Measurements from ENCODE around the gene ARSH.
A peak's percentile ranks its signal among the peaks of the same experiment; 100 is the strongest.
"Not testable (repeated sequence)": the region's sequence is repeated elsewhere in the genome, so short reads cannot be mapped to it uniquely, and the experiment has no call there.

ARSH gene, protein sequence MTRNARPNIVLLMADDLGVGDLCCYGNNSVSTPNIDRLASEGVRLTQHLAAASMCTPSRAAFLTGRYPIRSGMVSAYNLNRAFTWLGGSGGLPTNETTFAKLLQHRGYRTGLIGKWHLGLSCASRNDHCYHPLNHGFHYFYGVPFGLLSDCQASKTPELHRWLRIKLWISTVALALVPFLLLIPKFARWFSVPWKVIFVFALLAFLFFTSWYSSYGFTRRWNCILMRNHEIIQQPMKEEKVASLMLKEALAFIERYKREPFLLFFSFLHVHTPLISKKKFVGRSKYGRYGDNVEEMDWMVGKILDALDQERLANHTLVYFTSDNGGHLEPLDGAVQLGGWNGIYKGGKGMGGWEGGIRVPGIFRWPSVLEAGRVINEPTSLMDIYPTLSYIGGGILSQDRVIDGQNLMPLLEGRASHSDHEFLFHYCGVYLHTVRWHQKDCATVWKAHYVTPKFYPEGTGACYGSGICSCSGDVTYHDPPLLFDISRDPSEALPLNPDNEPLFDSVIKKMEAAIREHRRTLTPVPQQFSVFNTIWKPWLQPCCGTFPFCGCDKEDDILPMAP

GRCh38 chrX:3006495-3006894, at the start of gene ARSH:
Gene ARSH, plus strand, starts transcription at chrX:3006546. Its CDS starts 67 bp downstream, at chrX:3006613.
- no peak for DNase-seq (ENCODE audit: low read depth in 3 of 3)

- DNase-seq (ENCODE audit: low read depth in 3 of 3), result no peak
Observed at GRCh38 chrX:2958199-2958598, 48.1 kb upstream of the ARSH start.

GRCh38 chrX:2960861-2961515, 45.4 kb upstream of the ARSH start:
- DNase-seq (ENCODE audit: low read depth in 3 of 3), result no peak

- no peak for DNase-seq (ENCODE audit: low read depth in 3 of 3)
Observed at GRCh38 chrX:2962381-2962780, 44.0 kb upstream of the ARSH start.

DNA sequence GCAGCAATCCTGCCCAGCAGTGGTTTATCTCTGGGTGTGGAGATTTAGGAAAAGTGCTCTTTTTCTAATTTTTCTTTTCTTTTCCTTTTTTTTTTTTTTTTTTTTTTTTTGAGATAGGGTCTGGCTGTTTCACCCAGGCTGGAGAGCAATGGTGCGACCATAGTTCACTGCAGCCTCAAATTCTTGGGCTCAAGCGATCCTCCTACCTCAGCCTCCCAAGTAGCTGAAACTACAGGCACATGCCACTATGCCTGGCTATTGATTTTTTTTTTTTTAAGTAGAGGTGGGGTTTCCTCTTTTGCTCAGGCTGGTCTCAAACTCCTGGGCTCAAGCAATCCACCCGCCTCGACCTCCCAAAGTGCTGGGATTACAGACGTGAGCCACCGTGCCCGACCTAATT, 42.9 kb upstream of the ARSH start:
- not testable (repeated sequence) for DNase-seq (ENCODE audit: low read depth in 3 of 3)

DNA sequence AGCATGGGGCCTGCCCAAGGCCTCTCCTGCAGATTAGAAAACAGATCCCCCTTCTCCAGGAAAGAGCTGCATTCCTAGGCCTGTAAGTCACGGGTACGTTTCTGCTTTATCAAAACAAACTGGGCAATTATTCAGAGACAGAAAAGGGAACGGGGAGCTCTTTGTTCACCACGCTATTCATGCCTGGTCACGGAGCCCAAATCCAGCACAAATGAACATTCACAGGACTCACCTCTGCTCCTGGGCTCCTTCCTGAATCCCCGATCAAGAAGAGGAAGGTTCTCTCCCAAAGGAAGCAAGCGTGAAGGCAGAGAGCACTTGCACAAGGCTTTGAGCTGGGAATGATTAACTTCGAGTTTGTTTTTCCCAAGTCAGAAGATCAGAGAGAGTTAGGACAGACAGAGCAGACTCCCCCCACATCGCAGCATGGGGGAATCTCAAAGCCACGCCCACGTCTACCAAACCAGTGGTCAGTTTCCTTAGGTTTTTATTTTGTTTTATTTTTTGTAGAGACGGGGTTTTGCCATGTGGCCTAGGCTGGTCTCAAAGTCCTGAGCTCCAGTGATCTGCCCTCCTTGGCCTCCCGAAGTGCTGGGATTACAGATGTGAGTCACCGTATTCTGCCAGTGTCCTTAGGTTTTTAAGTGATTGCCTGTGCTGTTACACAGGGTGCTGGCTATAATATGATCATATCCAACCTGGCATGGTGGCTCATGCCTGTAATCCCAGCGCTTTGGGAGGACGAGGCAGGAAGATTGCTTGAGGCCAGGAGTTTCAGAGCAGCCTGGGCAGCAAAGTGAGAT, 42.2 kb upstream of the ARSH start:
- DNase-seq (ENCODE audit: low read depth in 3 of 3), result not testable (repeated sequence)

DNA sequence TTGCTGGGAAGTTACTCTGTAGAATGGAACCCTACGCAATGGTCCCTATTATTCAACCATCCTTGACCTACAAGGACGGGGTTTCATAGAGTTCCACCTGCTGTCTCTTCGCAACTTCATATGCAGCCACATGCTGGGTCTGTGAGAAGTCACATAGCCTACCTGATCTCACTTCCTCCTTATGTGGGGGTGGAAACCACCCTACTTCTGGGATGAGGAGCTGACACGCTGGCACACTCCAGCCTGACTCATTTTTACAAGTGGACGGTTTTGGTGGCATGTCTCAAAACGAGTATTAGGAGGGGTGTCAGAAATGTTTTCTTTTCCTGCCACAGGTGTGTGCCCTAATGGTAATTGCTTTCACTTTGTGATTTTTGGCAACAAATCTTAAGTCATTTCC, 40.4 kb upstream of the ARSH start:
- no peak for DNase-seq (ENCODE audit: low read depth in 3 of 3)

- no peak for DNase-seq (ENCODE audit: low read depth in 3 of 3)
Observed at GRCh38 chrX:2967012-2967411, 39.3 kb upstream of the ARSH start.

DNA sequence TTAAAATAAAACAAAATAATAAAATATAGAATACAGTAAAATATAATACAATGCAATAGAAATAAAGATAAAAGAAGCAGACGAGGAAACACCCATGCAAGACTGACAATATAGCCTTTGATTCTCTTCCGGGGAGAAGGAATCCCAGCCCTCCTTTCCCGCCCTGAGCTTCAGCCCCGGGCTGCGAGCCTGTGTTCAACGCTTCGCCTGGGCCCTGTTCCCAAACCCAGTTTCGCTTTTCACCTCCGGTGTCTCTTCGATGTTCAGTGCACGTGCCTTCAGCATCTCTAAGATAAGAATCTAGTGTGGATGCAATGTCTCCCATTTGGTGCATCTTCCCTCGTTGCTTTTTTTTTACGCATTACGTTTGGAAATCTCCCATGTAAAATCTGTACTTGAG, 38.8 kb upstream of the ARSH start:
- DNase-seq (ENCODE audit: low read depth in 3 of 3), result no peak

DNA sequence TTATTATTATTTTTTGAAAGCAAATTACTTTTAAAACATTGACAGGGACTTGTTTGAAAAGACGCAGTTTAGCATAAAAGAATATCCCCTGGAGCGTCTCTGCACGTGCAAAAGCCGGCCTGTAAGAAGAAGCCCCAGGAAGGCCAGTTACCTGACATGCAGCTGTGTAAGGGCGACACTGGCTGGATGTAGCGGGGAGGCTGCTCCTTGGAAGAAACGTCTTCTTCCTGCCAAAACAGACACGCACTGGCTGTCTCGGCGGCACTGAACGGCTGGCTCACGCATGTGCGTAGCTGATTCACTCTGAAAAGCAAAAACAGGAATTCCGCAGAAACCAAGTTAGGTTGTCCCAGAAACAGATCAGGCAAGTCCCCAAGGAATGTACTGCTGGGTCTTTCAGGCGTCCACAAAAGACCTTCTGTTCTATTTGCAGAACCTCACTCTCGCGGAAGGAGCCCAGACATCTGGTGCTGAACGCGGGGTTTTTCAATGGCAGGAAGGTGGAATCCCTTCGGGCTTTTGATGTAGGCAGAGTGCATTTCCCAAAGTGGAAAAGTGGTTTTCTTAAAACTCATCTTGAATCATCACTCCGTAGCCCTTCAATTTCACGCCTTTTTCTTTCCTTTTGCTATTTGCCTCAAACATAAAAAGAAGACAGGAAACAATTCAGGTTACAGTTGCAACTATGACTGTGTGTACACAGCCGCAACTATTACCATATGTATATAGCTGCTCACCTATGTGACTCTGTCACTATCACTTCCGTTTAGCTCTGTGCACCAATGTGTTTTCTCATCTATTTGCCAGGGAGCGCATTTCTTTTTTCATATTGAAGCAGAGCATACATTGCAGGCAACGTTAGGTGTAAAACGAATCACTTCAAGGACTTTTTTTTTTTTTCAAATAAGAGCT, 38.1 kb upstream of the ARSH start:
- peak in 1 of 3 donors; percentile 1 for DNase-seq (ENCODE audit: low read depth in 3 of 3)

GRCh38 chrX:2969021-2969420, 37.3 kb upstream of the ARSH start:
- DNase-seq (ENCODE audit: low read depth in 3 of 3), result no peak

GRCh38 chrX:2972391-2972790, 34.0 kb upstream of the ARSH start:
- no peak for DNase-seq (ENCODE audit: low read depth in 3 of 3)

GRCh38 chrX:2974961-2975360, 31.4 kb upstream of the ARSH start:
- no peak for DNase-seq (ENCODE audit: low read depth in 3 of 3)

- DNase-seq (ENCODE audit: low read depth in 3 of 3), result not testable (repeated sequence)
Observed at GRCh38 chrX:2978639-2979038, 27.7 kb upstream of the ARSH start.

DNA sequence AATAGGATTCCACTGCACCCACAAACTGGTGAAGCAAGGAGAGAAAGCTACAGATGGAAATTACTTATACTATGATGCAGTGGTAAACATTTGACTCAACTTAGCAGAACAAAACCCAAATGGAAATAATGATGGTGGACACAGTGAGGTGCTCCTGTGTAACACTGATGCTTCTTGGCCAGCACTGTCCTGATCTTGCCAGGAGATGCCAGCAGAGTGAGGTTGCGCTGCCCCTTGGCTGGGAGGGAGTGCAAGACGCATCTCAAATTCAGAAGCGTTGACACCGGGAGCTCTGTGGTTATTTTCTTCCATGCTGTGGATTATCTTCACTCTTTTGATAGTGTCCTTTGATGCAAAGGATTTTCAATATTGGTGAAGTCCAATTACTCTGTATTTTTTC, 22.0 kb upstream of the ARSH start:
- DNase-seq (ENCODE audit: low read depth in 3 of 3), result no peak

DNA sequence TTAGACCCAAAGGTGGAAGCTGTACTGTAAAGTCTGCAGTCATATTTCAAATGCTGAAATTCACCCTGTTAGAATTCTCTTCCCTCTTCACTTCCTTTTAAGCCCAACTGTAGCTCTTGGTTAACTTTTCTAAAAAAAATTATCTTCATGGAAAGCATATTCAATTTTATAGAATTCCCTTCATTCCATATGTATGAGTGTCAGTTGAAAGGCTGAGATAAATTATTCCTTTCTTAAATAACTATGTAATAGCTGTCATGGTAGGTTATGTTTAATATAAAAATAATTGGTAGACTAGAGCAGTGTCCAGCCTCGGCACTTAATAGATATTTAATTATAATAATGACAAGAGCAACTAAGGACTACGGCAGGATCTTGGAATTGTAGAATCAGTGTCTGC, 16.8 kb upstream of the ARSH start:
- DNase-seq (ENCODE audit: low read depth in 3 of 3), result no peak

- no peak for DNase-seq (ENCODE audit: low read depth in 3 of 3)
Observed at GRCh38 chrX:3010532-3010931, 4.2 kb downstream of the ARSH start.

- DNase-seq (ENCODE audit: low read depth in 3 of 3), result no peak
Observed at GRCh38 chrX:3017492-3017891, 11.1 kb downstream of the ARSH start.

DNA sequence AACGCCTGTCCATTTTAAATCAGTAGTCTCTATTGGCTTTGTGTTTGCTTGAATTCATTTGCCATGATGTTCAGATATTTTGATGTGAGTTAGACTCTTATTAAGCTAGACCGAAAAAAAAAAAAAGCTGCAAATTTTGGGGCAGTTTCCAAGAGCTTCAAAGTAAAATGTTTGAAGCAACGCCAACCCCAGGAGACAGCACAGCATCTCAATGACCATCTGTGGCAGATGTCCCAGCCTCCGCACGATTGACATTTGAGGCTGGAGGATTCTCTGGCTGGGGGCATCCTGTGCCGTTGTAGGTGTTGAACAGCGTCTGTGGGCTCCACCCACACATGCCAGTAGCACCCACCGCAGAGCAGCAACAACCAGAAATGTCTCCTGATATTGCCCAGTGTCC, 17.8 kb downstream of the ARSH start:
- DNase-seq (ENCODE audit: low read depth in 3 of 3), result no peak

DNA sequence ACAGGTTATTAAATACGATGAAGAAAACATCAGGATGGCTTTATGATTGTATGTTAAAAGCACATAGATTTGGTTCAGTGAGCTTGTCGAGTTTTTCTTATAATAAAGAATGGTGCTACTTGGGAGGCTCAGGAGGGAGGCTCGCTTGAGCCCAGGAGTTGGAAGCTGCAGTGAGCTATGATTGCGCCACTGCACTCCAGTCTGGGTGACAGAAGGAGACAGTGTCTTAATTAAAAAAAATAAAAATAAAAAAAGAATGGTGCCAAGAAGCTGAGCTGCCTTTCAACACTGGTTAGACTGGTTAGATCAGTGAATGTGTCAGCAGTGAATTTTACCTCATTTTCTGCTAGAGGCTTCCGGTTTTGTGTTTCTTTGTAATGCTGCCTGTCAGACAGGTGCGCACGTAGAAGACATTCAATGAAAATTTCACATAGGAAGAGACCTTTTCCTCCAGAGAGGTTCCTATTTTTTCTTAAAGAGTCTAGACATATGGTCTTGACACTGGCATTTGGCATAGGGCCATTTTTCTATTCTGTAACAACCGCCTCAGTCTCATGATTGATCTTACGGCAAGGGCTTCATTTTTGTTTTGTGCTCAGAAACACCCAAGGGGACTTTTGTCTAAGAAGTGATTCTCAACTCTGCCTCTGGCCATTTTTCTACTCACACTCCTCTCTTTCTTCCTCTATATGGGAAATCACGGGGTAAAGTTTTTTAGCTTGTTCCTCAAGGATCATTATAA, 19.9 kb downstream of the ARSH start:
- no peak for DNase-seq (ENCODE audit: low read depth in 3 of 3)
